ENCODE data around the gene ADGRA3. TPM values are rescaled to one million over a fixed set of nuclear protein-coding genes. Genes with fewer than 3 reads are reported as not detected.

ADGRA3 gene
- total RNA-seq, 1 experiment from 2014 or later: 40.5 TPM

GRCh38 chr4:22552812-22553211, 36.9 kb upstream of the ADGRA3 start (continued):
- no peak for TF ChIP-seq PRDM15 (CRISPR knock-in tag; IDR thresholded peaks at IDR 0.05)

- POLR2A ChIA-PET: no interaction called here
- H3K27me3 Mint-ChIP-seq (ENCODE audit: low read depth): no peaks in the 10 kb centered on the region
- no peak for TF ChIP-seq IRF1 (CRISPR knock-in tag; IDR thresholded peaks at IDR 0.05)
- TF ChIP-seq ATF6 (CRISPR knock-in tag; IDR thresholded peaks at IDR 0.05): no peak
- TF ChIP-seq MYBL2 (CRISPR knock-in tag; IDR thresholded peaks at IDR 0.05): no peak
- TF ChIP-seq ZNF671 (CRISPR knock-in tag; IDR thresholded peaks at IDR 0.05): no peak
- no peak for TF ChIP-seq EMX1 (CRISPR knock-in tag; IDR thresholded peaks at IDR 0.05)
- no peak for TF ChIP-seq NFE2L1 (CRISPR knock-in tag; IDR thresholded peaks at IDR 0.05)
- no peak for TF ChIP-seq ATF1 (CRISPR knock-in tag; IDR thresholded peaks at IDR 0.05)
- no peak for TF ChIP-seq FOXJ3 (CRISPR knock-in tag; IDR thresholded peaks at IDR 0.05; ENCODE audit: borderline replicate concordance)
- TF ChIP-seq NR1H2 (CRISPR knock-in tag; IDR thresholded peaks at IDR 0.05): no peak
- TF ChIP-seq GTF2I (CRISPR knock-in tag; conservative IDR thresholded peaks at IDR 0.05): no peak
- TF ChIP-seq ZNF423 (CRISPR knock-in tag; IDR thresholded peaks at IDR 0.05): no peak
- no peak for TF ChIP-seq OVOL2 (CRISPR knock-in tag; IDR thresholded peaks at IDR 0.05; ENCODE audit: borderline replicate concordance)
- TF ChIP-seq AFF4 (CRISPR knock-in tag; IDR thresholded peaks at IDR 0.05; ENCODE audit: borderline replicate concordance): no peak
- no peak for TF ChIP-seq NFATC4 (CRISPR knock-in tag; IDR thresholded peaks at IDR 0.05)
- TF ChIP-seq ZBTB21 (CRISPR knock-in tag; IDR thresholded peaks at IDR 0.05; ENCODE audit: borderline replicate concordance): no peak
- no peak for TF ChIP-seq SMAD4 (CRISPR knock-in tag; IDR thresholded peaks at IDR 0.05)
- no peak for TF ChIP-seq SMAD3 (CRISPR knock-in tag; IDR thresholded peaks at IDR 0.05; ENCODE audit: borderline replicate concordance)
- no peak for TF ChIP-seq CTCF (IDR thresholded peaks at IDR 0.05)
- no peak for TF ChIP-seq ATF2 (CRISPR knock-in tag; IDR thresholded peaks at IDR 0.05; ENCODE audit: borderline replicate concordance, low read depth)
- no peak for TF ChIP-seq E2F5 (CRISPR knock-in tag; IDR thresholded peaks at IDR 0.05)
- H3K4me1 Mint-ChIP-seq: no peaks in the 10 kb centered on the region
- no peak overlapping the region for H3K4me3 Mint-ChIP-seq
- peaks cover 13% of the 10 kb centered on the region for H3K9me3 Mint-ChIP-seq
- CTCF ChIA-PET: no interaction called here
- H3K36me3 Mint-ChIP-seq: peaks cover 7% of the 10 kb centered on the region
- H3K27ac Mint-ChIP-seq: no peak overlapping the region
- ATAC-seq: no peak
- no peak for DNase-seq (ENCODE audit: low spot score)
Observed at GRCh38 chr4:22551550-22551949, 35.7 kb upstream of the ADGRA3 start.
